Gastrocnemius medialis (tissue), 4 donors: ENCODE data around the gene TEX54.

ENCODE experiments used
- CTCF ChIP-seq, 5 experiments: fragments of 450-650 bp in 3 of 5; fragments of 200-600 bp in 2 of 5; sonication (generic) in 2 of 5; IDR thresholded peaks in 4 of 5; conservative IDR thresholded peaks in 1 of 5; 1 replicate in 4 of 5; 2 replicates in 1 of 5; pipeline ENCODE4 v1.5.1; 2016 to 2019; ENCODE audit warnings: antibody characterized with exemption in 5 of 5, mild to moderate bottlenecking in 3 of 5, moderate library complexity in 3 of 5
- POLR2A ChIP-seq, 2 donors: fragments of 450-650 bp; IDR thresholded peaks; one replicate each; pipeline ENCODE4 v1.6.1; 2017; ENCODE audit warnings: antibody characterized with exemption in 2 of 2, mild to moderate bottlenecking in 2 of 2, moderate library complexity in 2 of 2

- TF ChIP-seq POLR2A (IDR thresholded peaks at IDR 0.05) = no peak
- no peak for TF ChIP-seq CTCF (IDR thresholded peaks at IDR 0.05 in 4 of 5, conservative IDR thresholded peaks at IDR 0.05 in 1 of 5)
Observed at GRCh38 chr11:62816557-62816956, 16.1 kb downstream of the TEX54 start.
